ENCODE results near the gene DLK1. TPM values are rescaled to one million over a fixed set of nuclear protein-coding genes. Genes with fewer than 3 reads are reported as not detected.
A peak's percentile ranks its signal among the peaks of the same experiment; 100 is the strongest.

The DLK1 gene
- polyA plus RNA-seq, 2 of the 4 experiments (the other 2 are of a cell fraction), result 0.06 TPM; not detected in 1

GRCh38 chr14:100782516-100783320 is 56.0 kb downstream of the DLK1 start (continued):
- TF ChIP-seq REST (IDR thresholded peaks at IDR 0.05) (no peak), JUN (IDR thresholded peaks at IDR 0.05) (no peak), TP53 (CRISPR knock-in tag; IDR thresholded peaks at IDR 0.05) (no peak), PHF8 (IDR thresholded peaks at IDR 0.05; ENCODE audit: borderline replicate concordance, low read depth) (no peak), KDM1A (IDR thresholded peaks at IDR 0.05; ENCODE audit: low read depth) (no peak)

- WGBS (ENCODE audit: missing lambda C conversion rate), result 75% methylated on average over 26 of the region's 27 CpGs
- Histone ChIP-seq H3K4me3 (no peak overlapping the region), H3K4me1 (no peaks in the 10 kb centered on the region), H3K27ac (no peak overlapping the region), H3K9me3 (no peaks in the 10 kb centered on the region), H3K4me2 (no peak overlapping the region)
- no peak for TF ChIP-seq E2F6 (IDR thresholded peaks at IDR 0.05; ENCODE audit: borderline replicate concordance, low read depth)
- TF ChIP-seq JUNB (IDR thresholded peaks at IDR 0.05), result no peak
- no peak for TF ChIP-seq SMC3 (IDR thresholded peaks at IDR 0.05)
- no peak for TF ChIP-seq RAD21 (conservative IDR thresholded peaks at IDR 0.05 in 1 of 2, IDR thresholded peaks at IDR 0.05 in 1 of 2)
- DNase-seq (ENCODE audit: low read depth in 1 of 2, low spot score in 1 of 2) (no peak), ATAC-seq (no peak), FAIRE-seq (no peak)
- POLR2A ChIA-PET, result no interaction called here
- CTCF ChIA-PET, result no interaction called here
Measured at GRCh38 chr14:100783630-100784370, 57.1 kb downstream of the DLK1 start.

- 59% methylated on average over 11 of the region's 11 CpGs for WGBS (ENCODE audit: missing lambda C conversion rate)
- DNase-seq (ENCODE audit: low read depth in 1 of 2, low spot score in 1 of 2), result no peak
- Histone ChIP-seq H3K27ac (no peak overlapping the region), H3K4me3 (no peak overlapping the region), H3K4me1 (no peaks in the 10 kb centered on the region), H3K4me2 (no peak overlapping the region), H3K9me3 (no peaks in the 10 kb centered on the region)
- ChIA-PET POLR2A (no interaction called here), CTCF (no interaction called here)
- peak in 1 of 2 experiments; percentile 16; a peak in 1 of 6 replicates for ATAC-seq
- no peak for TF ChIP-seq CTCF (IDR thresholded peaks at IDR 0.05)
- TF ChIP-seq BHLHE40 (IDR thresholded peaks at IDR 0.05; ENCODE audit: low read depth, low read length), result no peak
- no peak for TF ChIP-seq CHD2 (IDR thresholded peaks at IDR 0.05; ENCODE audit: low read length, partially characterized antibody)
- TF ChIP-seq ESRRA (IDR thresholded peaks at IDR 0.05; ENCODE audit: borderline replicate concordance, low read length), result no peak
- no peak for TF ChIP-seq KDM5A (IDR thresholded peaks at IDR 0.05)
- TF ChIP-seq CBX2 (IDR thresholded peaks at IDR 0.05; ENCODE audit: borderline replicate concordance, low read depth), result no peak
- no peak for FAIRE-seq
Measured at GRCh38 chr14:100784523-100785337, 58.0 kb downstream of the DLK1 start.

Measured in A549 (cell line).